OCI-LY1 (cell line): ENCODE measurements around the gene CTAGE6.
"Not testable (repeated sequence)": the region's sequence is repeated elsewhere in the genome, so short reads cannot be mapped to it uniquely, and the experiment has no call there.

ENCODE experiments used
- H2AFZ ChIP-seq: fragments of 200-600 bp; sonication (generic), shearing (Covaris generic); 2 replicates; pipeline ENCODE4 v1.6.0; 2014; ENCODE audit warnings: antibody characterized with exemption, mild to moderate bottlenecking, low read length
- H3F3A ChIP-seq: fragments of 200-600 bp; sonication (generic), shearing (Covaris generic); 2 replicates; pipeline ENCODE4 v1.6.0; 2014; ENCODE audit warnings: mild to moderate bottlenecking, antibody characterized with exemption, low read length, moderate library complexity; ENCODE audit not compliant: insufficient read depth
- H3K27ac ChIP-seq: fragments of 200-600 bp; sonication (generic); 2 replicates; pipeline ENCODE4 v1.5.1; 2014; ENCODE audit warnings: low read length, mixed run types, mild to moderate bottlenecking, low read depth; ENCODE audit not compliant: poor library complexity, severe bottlenecking
- H3K27me3 ChIP-seq: fragments of 200-600 bp; sonication (generic); 2 replicates; pipeline ENCODE4 v1.6.0; 2014; ENCODE audit warnings: antibody characterized with exemption, mild to moderate bottlenecking, low read length, moderate library complexity; ENCODE audit not compliant: insufficient read depth
- H3K36me3 ChIP-seq: fragments of 200-600 bp; sonication (generic); 2 replicates; pipeline ENCODE4 v1.6.1; 2014; ENCODE audit warnings: mild to moderate bottlenecking, antibody characterized with exemption, low read length, moderate library complexity, mixed read lengths; ENCODE audit not compliant: insufficient read depth
- H3K4me1 ChIP-seq: fragments of 200-600 bp; sonication (generic); 2 replicates; pipeline ENCODE4 v1.5.1; 2014; ENCODE audit warnings: mild to moderate bottlenecking, low read length, moderate library complexity; ENCODE audit not compliant: insufficient read depth, severe bottlenecking
- H3K4me2 ChIP-seq: fragments of 200-600 bp; sonication (generic), shearing (Covaris generic); 2 replicates; pipeline ENCODE4 v1.6.1; 2014; ENCODE audit warnings: low read length
- H3K4me3 ChIP-seq: fragments of 200-600 bp; sonication (generic); 2 replicates; pipeline ENCODE4 v1.5.1; 2014; ENCODE audit warnings: low read length, low read depth, mild to moderate bottlenecking, mixed read lengths; ENCODE audit not compliant: poor library complexity, severe bottlenecking
- H3K79me2 ChIP-seq: fragments of 200-600 bp; shearing (Covaris generic); 2 replicates; pipeline ENCODE4 v1.6.1; 2016; ENCODE audit warnings: mixed run types, low read length, mixed read lengths; ENCODE audit not compliant: insufficient read depth
- H3K9ac ChIP-seq: fragments of 200-600 bp; sonication (generic), shearing (Covaris generic); 2 replicates; pipeline ENCODE4 v1.6.1; 2014; ENCODE audit warnings: mild to moderate bottlenecking, low read length, mixed read lengths
- H3K9me2 ChIP-seq: fragments of 200-600 bp; sonication (generic), shearing (Covaris generic); 2 replicates; pipeline ENCODE4 v1.6.1; 2014; ENCODE audit warnings: low read depth, mild to moderate bottlenecking, low read length, mixed read lengths
- H3K9me3 ChIP-seq: fragments of 200-600 bp; shearing (Covaris generic); 2 replicates; pipeline ENCODE4 v1.6.1; 2014; ENCODE audit warnings: low read length, mixed read lengths
- H4K20me1 ChIP-seq: fragments of 200-600 bp; sonication (generic), shearing (Covaris generic); 2 replicates; pipeline ENCODE4 v1.6.0; 2016; ENCODE audit warnings: mild to moderate bottlenecking, low read length; ENCODE audit not compliant: insufficient read depth
- CTCF ChIP-seq: fragments of 200-600 bp; sonication (generic), shearing (Covaris generic); IDR thresholded peaks from 2 replicates; pipeline ENCODE4 v1.5.1; 2017; ENCODE audit warnings: mild to moderate bottlenecking, antibody characterized with exemption, low read length, moderate library complexity, mixed read lengths
- EZH2 ChIP-seq: fragments of 200-600 bp; sonication (generic), shearing (Covaris generic); IDR thresholded peaks from 2 replicates; pipeline ENCODE4 v1.8.0; 2017; ENCODE audit warnings: borderline replicate concordance, mixed run types, mild to moderate bottlenecking, antibody characterized with exemption, low read length, moderate library complexity, mixed read lengths

CTAGE6 gene

DNA sequence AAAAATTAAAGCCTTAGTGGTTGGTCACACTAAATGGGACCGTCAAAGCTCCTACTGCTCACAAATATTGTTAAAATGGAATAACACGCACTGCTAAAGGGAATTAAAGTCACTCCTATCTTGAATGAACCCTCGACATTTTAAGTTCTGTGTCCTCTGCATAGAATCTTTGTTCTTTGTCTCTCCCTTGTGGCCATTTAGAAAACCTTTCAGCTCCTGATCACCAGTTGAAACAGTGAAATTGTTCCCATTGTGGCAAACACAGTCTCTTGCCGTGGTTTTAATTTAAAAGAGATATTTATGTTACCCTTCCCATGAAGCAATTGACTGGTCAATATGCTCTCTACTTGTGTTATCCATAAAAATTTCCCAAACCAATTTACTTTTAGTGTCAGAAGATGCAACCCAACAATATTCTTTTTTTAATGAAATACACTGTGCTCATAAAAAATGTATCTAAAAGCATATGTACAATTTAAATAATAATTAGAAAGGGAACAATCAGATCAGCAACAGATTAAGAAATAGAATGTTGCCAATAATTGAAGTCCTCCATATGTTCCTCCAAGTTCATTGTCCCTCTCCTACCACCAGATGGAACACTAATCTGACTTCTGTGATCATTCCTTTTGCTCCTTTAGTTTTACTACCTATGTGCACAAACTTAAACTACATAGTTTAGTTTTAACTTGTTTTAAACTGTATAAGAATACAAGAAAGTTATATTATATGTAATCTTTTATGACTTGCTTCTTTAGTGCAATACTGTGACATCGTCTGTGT lies 20.3 kb downstream of the CTAGE6 start:
- H4K20me1 ChIP-seq, H3K27me3 ChIP-seq, H3F3A ChIP-seq, H3K9ac ChIP-seq, H3K4me1 ChIP-seq, H3K4me3 ChIP-seq, H3K4me2 ChIP-seq, H2AFZ ChIP-seq, H3K27ac ChIP-seq, H3K79me2 ChIP-seq, H3K36me3 ChIP-seq, H3K9me3 ChIP-seq, H3K9me2 ChIP-seq: not testable (repeated sequence)
- peak; percentile 77 for TF ChIP-seq CTCF

DNA sequence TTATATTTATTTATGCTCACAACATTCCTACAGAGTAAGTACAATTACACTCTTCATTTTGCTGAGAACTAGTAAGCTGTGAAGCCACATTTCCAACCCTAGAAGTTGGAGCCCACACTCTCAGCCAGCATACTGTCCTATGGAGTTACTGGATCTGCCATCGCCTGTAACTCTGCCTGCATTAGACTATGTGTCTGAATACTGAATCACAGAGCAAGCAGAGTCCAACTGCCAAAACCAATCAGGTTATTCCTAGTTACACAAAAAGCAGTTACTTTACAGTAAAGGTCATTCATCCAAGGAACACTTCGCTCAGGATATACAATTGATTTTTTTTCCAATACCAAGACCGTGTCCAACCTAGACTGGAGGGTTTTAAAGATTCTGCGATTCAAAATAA lies 21.5 kb downstream of the CTAGE6 start:
- no peaks in the 10 kb centered on the region for H3K9me2 ChIP-seq
- H3K4me1 ChIP-seq, result no peaks in the 10 kb centered on the region
- no peaks in the 10 kb centered on the region for H3F3A ChIP-seq
- H3K4me2 ChIP-seq, result no peak overlapping the region
- no peak overlapping the region for H3K27ac ChIP-seq
- no peaks in the 10 kb centered on the region for H4K20me1 ChIP-seq
- no peak overlapping the region for H3K4me3 ChIP-seq
- H2AFZ ChIP-seq, result no peak overlapping the region
- H3K36me3 ChIP-seq, result no peaks in the 10 kb centered on the region
- H3K9me3 ChIP-seq, result no peaks in the 10 kb centered on the region
- TF ChIP-seq EZH2 (no peak), CTCF (no peak)
- H3K27me3 ChIP-seq, result no peaks in the 10 kb centered on the region
- no peaks in the 10 kb centered on the region for H3K79me2 ChIP-seq
- no peak overlapping the region for H3K9ac ChIP-seq

DNA sequence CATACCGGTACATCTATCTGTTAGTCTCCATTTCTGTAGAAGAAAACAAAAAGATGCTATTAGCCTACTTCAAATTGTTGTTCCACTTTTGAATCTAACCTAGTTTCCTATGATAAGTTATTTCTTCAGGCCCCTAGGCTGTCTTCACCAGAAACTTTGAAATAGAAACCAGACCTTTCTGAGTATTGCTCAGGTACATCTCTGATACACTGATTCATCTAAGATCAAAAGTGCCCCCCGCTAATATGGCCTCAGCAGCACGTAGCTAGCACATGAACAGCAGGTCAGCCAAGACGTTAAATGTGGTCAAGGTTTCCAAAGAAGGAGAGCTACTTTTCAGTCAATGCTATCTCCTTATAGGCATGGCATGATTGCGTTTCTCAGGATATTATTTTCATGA lies 23.6 kb downstream of the CTAGE6 start:
- H3K27me3 ChIP-seq, result no peaks in the 10 kb centered on the region
- no peaks in the 10 kb centered on the region for H3F3A ChIP-seq
- no peaks in the 10 kb centered on the region for H3K9me3 ChIP-seq
- no peaks in the 10 kb centered on the region for H3K36me3 ChIP-seq
- no peak overlapping the region for H3K27ac ChIP-seq
- H3K79me2 ChIP-seq, result no peaks in the 10 kb centered on the region
- H3K9me2 ChIP-seq, result no peaks in the 10 kb centered on the region
- no peaks in the 10 kb centered on the region for H3K4me1 ChIP-seq
- no peak for TF ChIP-seq EZH2
- no peak for TF ChIP-seq CTCF
- H3K4me2 ChIP-seq, result no peak overlapping the region
- H3K9ac ChIP-seq, result no peak overlapping the region
- no peaks in the 10 kb centered on the region for H4K20me1 ChIP-seq
- H3K4me3 ChIP-seq, result no peak overlapping the region
- H2AFZ ChIP-seq, result no peak overlapping the region
